K562 (cell line): ENCODE results near the gene DEFB124. TPM values are rescaled to one million over a fixed set of nuclear protein-coding genes. Genes with fewer than 3 reads are reported as not detected.
"Not testable (repeated sequence)": the region's sequence is repeated elsewhere in the genome, so short reads cannot be mapped to it uniquely, and the experiment has no call there.

Source experiments
- ATAC-seq: fragments of 200-7000 bp; cut with Tn5 transposase; 3 replicates; pipeline ENCODE4 v1.9.1; 2020; ENCODE audit warnings: moderate library complexity
- BruUV-seq: library from RNA; stranded (reverse); fragments of 400-500 nt; replicated peaks from 2 replicates; lab custom pipeline; 2021; lab: Mats Ljungman, UMichigan
- CTCF ChIA-PET: fragments of 300-600 bp; formaldehyde crosslinking; extraction: SDS; loops from one replicate; lab custom pipeline; 2021; ENCODE audit warnings: low intra/inter-chr PET ratio; lab: Yijun Ruan, JAX
- POLR2A ChIA-PET: fragments of 300-600, 350-650 bp; sonication (Branson Sonifier 250); formaldehyde crosslinking; extraction: SDS; loops from one replicate; lab custom pipeline; 2021; ENCODE audit warnings: antibody characterized with exemption, inconsistent platforms; lab: Yijun Ruan, JAX
- DNase-seq, 4 experiments: peaks; one replicate each; pipeline versions ENCODE4 v3.0.0 to v3.0.0-alpha.2; 2011 to 2018; ENCODE audit warnings: low spot score in 3 of 4, mixed read lengths in 3 of 4; ENCODE audit errors: extremely low read depth in 1 of 4
- FAIRE-seq: peaks from 2 replicates; lab custom pipeline; 2011; peaks lifted over from hg19 to GRCh38; lab: Jason Lieb, UNC
- H2AFZ ChIP-seq: 2 replicates; pipeline ENCODE4 v1.6.0; 2011; ENCODE audit warnings: low read depth, low read length, control low read depth, inconsistent platforms
- H3K27ac ChIP-seq: fragments of 200-600 bp; 3 replicates; pipeline ENCODE4 v1.8.0; 2011; ENCODE audit warnings: low read depth, mild to moderate bottlenecking, control low read depth, inconsistent platforms, low read length, moderate library complexity, mixed read lengths; ENCODE audit errors: extremely low read depth
- H3K27me3 ChIP-seq, 2 experiments: fragments of 300-600 bp in 1 of 2; 2 replicates in 1 of 2; 3 replicates in 1 of 2; pipeline versions ENCODE4 v1.6.0 to v1.8.0; 2011; ENCODE audit warnings: inconsistent platforms in 2 of 2, low read length in 2 of 2, mild to moderate bottlenecking in 1 of 2, mixed read lengths in 1 of 2, moderate library complexity in 1 of 2; ENCODE audit not compliant: control insufficient read depth in 2 of 2, insufficient read depth in 2 of 2
- H3K36me3 ChIP-seq: fragments of 300-600 bp; 3 replicates; pipeline ENCODE4 v1.8.0; 2011; ENCODE audit warnings: mild to moderate bottlenecking, low read length, inconsistent platforms; ENCODE audit not compliant: control insufficient read depth, insufficient read depth
- H3K4me1 ChIP-seq, 2 experiments: fragments of 200-600 bp in 1 of 2; replicated peaks in 1 of 2; 2 replicates in 1 of 2; 3 replicates in 1 of 2; pipeline versions ENCODE4 v1.5.1 to v1.8.0; 2011; ENCODE audit warnings: inconsistent platforms in 2 of 2, low read length in 2 of 2, mild to moderate bottlenecking in 1 of 2, mixed read lengths in 1 of 2, moderate library complexity in 1 of 2; ENCODE audit not compliant: control insufficient read depth in 2 of 2, insufficient read depth in 2 of 2
- H3K4me2 ChIP-seq: 2 replicates; pipeline ENCODE4 v1.6.1; 2011; ENCODE audit warnings: low read length, control low read depth, inconsistent platforms, mixed read lengths; ENCODE audit not compliant: insufficient read depth
- H3K4me3 ChIP-seq: fragments of 200-600 bp; sonication (generic), shearing (Covaris generic); 2 replicates; pipeline ENCODE4 v1.5.1; 2016; ENCODE audit warnings: control low read depth, inconsistent platforms
- H3K79me2 ChIP-seq: fragments of 200-600 bp; 3 replicates; pipeline ENCODE4 v1.8.0; 2011; ENCODE audit warnings: low read length, inconsistent platforms; ENCODE audit not compliant: control insufficient read depth, insufficient read depth
- H3K9ac ChIP-seq, 2 experiments: 2 replicates each; pipeline versions ENCODE4 v1.6.0 to v1.6.1; 2011; ENCODE audit warnings: low read depth in 2 of 2, low read length in 2 of 2, control low read depth in 1 of 2, inconsistent platforms in 1 of 2, mild to moderate bottlenecking in 1 of 2, mixed read lengths in 1 of 2; ENCODE audit not compliant: insufficient read depth in 1 of 2
- H3K9me1 ChIP-seq: one replicate; pipeline ENCODE4 v1.6.0; 2011; ENCODE audit warnings: inconsistent platforms, mild to moderate bottlenecking, low read length, moderate library complexity; ENCODE audit not compliant: control insufficient read depth, insufficient read depth
- H3K9me3 ChIP-seq: replicated peaks from 2 replicates; pipeline ENCODE4 v1.5.1; 2011; ENCODE audit warnings: low read depth, low read length, inconsistent platforms; ENCODE audit not compliant: control insufficient read depth, insufficient read depth
- H4K20me1 ChIP-seq: replicated peaks from 2 replicates; pipeline ENCODE4 v1.6.1; 2011; ENCODE audit warnings: low read length, inconsistent platforms, mixed read lengths; ENCODE audit not compliant: control insufficient read depth, insufficient read depth
- BCOR ChIP-seq: fragments of 450-650 bp; IDR thresholded peaks from 2 replicates; pipeline ENCODE4 v1.6.1; 2016
- CEBPG ChIP-seq, 3 experiments: fragments of 200-800 bp in 1 of 3; sonication (Bioruptor generic) in 1 of 3; sonication (generic) in 1 of 3; formaldehyde crosslinking in 1 of 3; IDR thresholded peaks in 2 of 3; conservative IDR thresholded peaks in 1 of 3; 2 replicates each; pipeline versions ENCODE4 v1.6.1 to v1.8.0; 2016 to 2022; ENCODE audit warnings: missing compliant biosample characterization in 2 of 3, missing genetic modification characterization in 2 of 3, mild to moderate bottlenecking in 1 of 3, missing genetic modification reagents in 1 of 3
- ETV1 ChIP-seq: fragments of 450-650 bp; conservative IDR thresholded peaks from 2 replicates; pipeline ENCODE4 v1.6.1; 2016; ENCODE audit warnings: missing genetic modification characterization, control low read depth, low read depth, missing compliant biosample characterization
- ZFPM2 ChIP-seq: fragments of 250-450 bp; sonication (Bioruptor Pico); IDR thresholded peaks from 2 replicates; pipeline ENCODE4 v1.5.1; 2022; ENCODE audit warnings: mild to moderate bottlenecking
- ZNF318 ChIP-seq, 2 experiments: fragments of 450-650 bp; IDR thresholded peaks; 2 replicates each; pipeline ENCODE4 v1.6.1; 2016; ENCODE audit warnings: mild to moderate bottlenecking in 2 of 2, borderline replicate concordance in 1 of 2, low read depth in 1 of 2, moderate library complexity in 1 of 2
- ZNF655 ChIP-seq: fragments of 250-450 bp; sonication (Bioruptor Pico); IDR thresholded peaks from 2 replicates; pipeline ENCODE4 v1.5.0; 2021
- ZNF699 ChIP-seq: fragments of 250-450 bp; sonication (Bioruptor Pico); IDR thresholded peaks from 2 replicates; pipeline ENCODE4 v1.8.0; 2021; ENCODE audit warnings: mild to moderate bottlenecking, moderate library complexity; ENCODE audit not compliant: insufficient replicate concordance
- WGBS: fragments of 100-300 bp; shearing (Covaris generic); methylation state at CpG from one replicate; pipeline ENCODE4 v1.1.6; 2016; ENCODE audit warnings: low coverage, mixed read lengths; ENCODE audit not compliant: insufficient coverage; ENCODE audit errors: missing lambda C conversion rate; 5-methylcytosine and 5-hydroxymethylcytosine counted together
- in situ Hi-C: fragments of 300-500 bp; cut with MboI; formaldehyde crosslinking; loops from 4 replicates; pipeline ENCODE4 v1.15.0; 2018; ENCODE audit warnings: inconsistent platforms, mixed read lengths
- intact Hi-C: fragments of 100-400 bp; cut with micrococcal nuclease; formaldehyde crosslinking; loops from 2 replicates; pipeline ENCODE4 v1.14.2; 2022
- polyA plus RNA-seq, 8 experiments: library from polyadenylated mRNA; depleted of rRNA in 4 of 8; stranded (reverse) in 5 of 8; unstranded in 3 of 8; fragments of >200 nt; fragmentation: Nextera tagmentation in 2 of 8; fragmentation: Illumina TruSeq in 1 of 8; extraction: Ambion mirVana in 2 of 8; extraction: Trizol in 1 of 8; gene quantifications; 2 replicates each; pipeline versions ENCODE4 v1.2.1 to v1.2.3, GENCODE V29; 2011 to 2014; ENCODE audit warnings: inconsistent platforms in 1 of 8, missing spikeins in 1 of 8
- total RNA-seq, 7 experiments: library from RNA; depleted of rRNA in 6 of 7; stranded (reverse); fragments of >200 nt in 6 of 7; fragmentation: Illumina TruSeq in 2 of 7; extraction: Trizol in 2 of 7; gene quantifications; 2 replicates each; pipeline versions ENCODE4 v1.2.1 to v1.2.3, GENCODE V29; 2011 to 2021; ENCODE audit warnings: low replicate concordance in 1 of 7

Gene DEFB124
- total and polyA plus RNA-seq, 9 of the 15 experiments (the other 6 are each of a cell fraction or from before 2014, with no cell fraction given) = not detected

- TF ChIP-seq ZNF655 = no peak
- TF ChIP-seq BCOR = no peak
- TF ChIP-seq CEBPG (CRISPR knock-in tag; IDR thresholded peaks at IDR 0.05) = no peak
- peak; percentile 17 to 27; a peak in 1 of 4 replicates for TF ChIP-seq CEBPG (tag; conservative IDR thresholded peaks at IDR 0.05 in 1 of 2, IDR thresholded peaks at IDR 0.05 in 1 of 2)
- no peak for TF ChIP-seq ETV1 (tag)
- TF ChIP-seq ZNF699 = no peak
- no peak for TF ChIP-seq ZNF318 (IDR thresholded peaks at IDR 0.05; ENCODE audit: borderline replicate concordance in 1 of 2, low read depth in 1 of 2)
- TF ChIP-seq ZFPM2 (CRISPR knock-in tag) = no peak
Observed at GRCh38 chr20:31522731-31523130, 47.8 kb upstream of the DEFB124 start (continued).

GRCh38 chr20:31521267-31521666 is 46.3 kb upstream of the DEFB124 start:
- H2AFZ ChIP-seq, in situ Hi-C loops, H3K27ac ChIP-seq, ATAC-seq, CTCF ChIA-PET, BruUV-seq, H3K27me3 ChIP-seq, H3K4me3 ChIP-seq, DNase-seq, H3K4me2 ChIP-seq, intact Hi-C loops, H3K9me3 ChIP-seq, H3K9me1 ChIP-seq, FAIRE-seq, H3K9ac ChIP-seq: not testable (repeated sequence)
- whole genome bisulfite sequencing = 82% methylated on average over 7 of the region's 7 CpGs
- POLR2A ChIA-PET = interaction anchor here (0.6 to 1.3 kb wide), 6 partner anchors 9 to 47 kb away, joined by 3 to 5 read pairs (median 3); no protein-coding TSS in a partner anchor
- H4K20me1 ChIP-seq = peaks cover 14% of the 10 kb centered on the region
- peaks cover 72% of the 10 kb centered on the region for H3K79me2 ChIP-seq
- H3K4me1 ChIP-seq = peaks cover 12 to 13% of the 10 kb centered on the region in 2 experiments; a peak in 3 of 5 replicates
- peaks cover 65% of the 10 kb centered on the region for H3K36me3 ChIP-seq
